Measurements from ENCODE around the gene TYMP. TPM values are rescaled to one million over a fixed set of nuclear protein-coding genes. Genes with fewer than 3 reads are reported as not detected.

Gene TYMP
- polyA plus RNA-seq, 4 donors: 1.1 to 3.0 (median 2.4) TPM

DNA sequence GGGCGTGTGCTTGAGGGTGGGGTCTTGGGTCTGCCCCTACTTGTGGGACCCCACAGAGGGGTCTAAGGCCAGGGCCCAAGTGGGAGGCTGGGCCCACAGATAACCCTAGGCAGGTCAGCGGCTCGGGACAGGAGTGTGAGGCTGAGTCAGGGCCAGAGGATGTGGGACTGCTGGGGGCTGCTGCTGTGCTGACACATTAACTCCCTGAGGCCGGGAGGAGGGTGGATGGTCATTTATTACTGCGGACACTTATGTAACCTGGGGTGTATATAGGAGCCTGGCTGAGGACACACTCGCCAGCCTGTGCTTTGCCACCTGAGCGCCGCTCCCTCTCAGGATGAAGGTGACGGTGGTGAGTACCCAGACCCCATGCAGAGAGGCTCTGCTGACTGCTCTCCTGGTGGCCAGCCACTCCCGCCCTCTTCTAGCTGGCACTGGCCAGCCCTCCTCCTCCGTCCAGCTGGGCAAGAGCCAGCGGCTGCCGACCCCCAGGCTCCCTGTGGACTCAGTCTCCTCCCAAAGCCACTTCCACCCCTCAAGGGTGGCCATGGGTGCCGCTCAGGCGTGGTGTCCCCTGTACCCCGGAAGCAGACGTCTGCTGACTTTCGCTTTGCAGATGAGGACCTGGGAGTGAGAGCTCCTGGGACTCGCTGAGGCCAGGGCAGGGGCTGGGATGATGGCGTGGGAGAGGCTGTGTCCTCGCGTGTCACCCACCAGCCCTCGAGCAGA is 43.1 kb downstream of the TYMP start, which contains the start of gene MIOX:
Gene MIOX, plus strand, starts transcription at position 299 of the 729 bp plus-strand sequence. Its CDS starts 39 bp downstream, at position 338.
- no peak for DNase-seq (ENCODE audit: low read depth in 4 of 4, low spot score in 2 of 4)

DNA sequence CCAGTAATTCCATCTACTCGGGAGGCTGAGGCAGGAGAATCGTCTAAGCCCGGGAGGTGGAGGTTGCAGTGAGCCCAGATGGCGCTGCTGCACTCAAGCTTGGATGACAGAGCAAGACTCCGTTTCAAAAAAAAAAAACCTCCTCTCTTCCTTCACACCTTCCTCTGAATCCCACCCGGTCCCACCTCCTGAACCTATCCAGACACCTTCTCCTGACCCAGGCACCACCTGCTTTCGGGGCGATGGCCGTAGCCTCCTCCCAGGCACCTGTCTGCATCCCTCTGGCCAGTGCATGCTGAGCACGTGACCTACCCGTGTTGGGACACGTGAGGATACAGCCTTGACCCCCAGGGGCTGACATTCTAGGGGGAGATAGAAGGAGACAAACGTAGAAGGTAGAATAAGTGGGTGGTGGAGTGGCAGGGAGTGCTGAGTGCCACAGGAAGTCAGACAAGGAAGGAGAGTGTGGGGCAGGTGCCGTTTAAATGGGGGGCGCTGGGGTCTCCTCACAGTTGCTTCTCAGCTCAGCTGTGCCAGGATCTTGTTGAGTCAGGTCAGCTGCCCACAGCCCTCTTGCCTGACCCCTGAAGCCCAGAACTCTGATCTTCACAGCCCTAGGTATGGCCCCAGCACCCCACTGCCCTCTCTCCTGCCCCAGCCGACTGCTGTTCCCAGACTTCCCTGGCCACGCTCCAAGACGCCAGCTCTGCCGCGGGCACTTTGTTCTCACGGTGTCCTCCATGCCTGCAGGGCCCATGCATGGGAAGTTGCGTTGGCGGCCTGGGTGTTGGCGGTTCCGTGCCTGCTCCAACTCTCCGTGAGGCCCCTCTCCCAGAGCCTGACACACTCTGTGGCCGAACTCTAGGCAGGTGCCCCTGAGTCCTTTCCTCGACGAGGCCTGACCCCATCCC is 44.3 kb downstream of the TYMP start:
- DNase-seq (ENCODE audit: low read depth in 4 of 4, low spot score in 2 of 4): no peak

DNA sequence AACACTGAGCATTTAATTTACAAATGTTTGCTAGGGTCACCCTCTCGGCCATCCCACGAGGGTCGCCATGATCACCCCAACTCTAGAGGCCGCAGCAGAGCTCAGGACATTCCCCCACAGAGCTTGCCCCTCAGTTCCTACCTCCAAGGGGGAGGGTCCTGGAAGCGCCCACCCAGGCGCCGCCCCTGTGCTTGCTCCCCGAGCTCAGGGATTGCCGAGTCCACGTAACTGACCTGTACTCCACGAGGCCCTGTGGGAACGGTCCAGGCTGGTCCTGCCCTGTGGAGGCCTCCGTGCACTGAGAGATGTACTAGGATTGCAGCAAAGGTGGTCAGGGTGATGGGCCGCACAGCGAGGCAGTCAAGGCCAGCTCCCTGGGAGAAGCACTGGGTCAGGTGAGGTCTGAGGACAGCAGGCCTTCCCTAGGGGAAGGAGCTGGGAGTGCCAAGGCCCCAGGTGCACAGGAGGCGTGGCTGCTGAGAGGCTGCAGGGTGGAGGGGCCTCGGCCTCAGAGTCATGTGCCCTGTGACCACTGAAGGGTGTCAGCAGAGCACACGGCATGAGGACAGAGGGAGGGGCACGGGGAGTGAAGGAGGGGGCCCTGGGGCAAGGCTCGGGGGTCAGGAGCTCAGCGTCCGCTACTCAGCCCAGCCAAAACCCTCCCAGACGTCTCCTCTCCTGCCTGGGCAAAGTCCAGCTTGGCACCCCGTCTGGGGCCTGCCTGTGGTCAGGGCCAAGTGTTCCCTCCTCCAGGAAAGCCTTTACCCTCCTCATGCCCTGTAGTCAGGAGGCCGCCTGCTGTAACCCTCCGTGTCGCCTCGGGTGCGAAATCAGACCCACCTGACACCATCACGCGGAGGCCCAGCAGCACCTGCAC is 45.6 kb downstream of the TYMP start:
- DNase-seq (ENCODE audit: low read depth in 4 of 4, low spot score in 2 of 4): no peak

DNA sequence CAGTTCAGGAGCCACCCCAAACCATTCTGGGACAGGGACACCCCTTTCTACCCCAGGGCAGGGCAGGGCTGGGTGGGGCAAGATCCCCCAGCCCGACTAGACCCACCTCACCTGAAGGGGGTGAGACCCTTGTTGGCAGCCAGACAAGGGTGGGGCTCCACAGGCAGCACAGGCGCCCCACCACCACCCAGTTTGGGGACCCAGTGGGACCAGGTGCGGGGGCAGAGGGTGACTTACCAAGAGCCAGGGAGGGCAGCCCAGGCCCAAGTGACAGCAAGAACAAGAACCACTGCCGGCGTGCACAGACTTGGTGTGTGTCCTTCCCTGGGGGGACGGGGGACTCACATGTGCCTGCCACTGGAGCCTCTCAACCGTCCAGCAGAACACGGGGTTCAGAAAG is 46.3 kb downstream of the TYMP start:
- no peak for DNase-seq (ENCODE audit: low read depth in 4 of 4, low spot score in 2 of 4)

DNA sequence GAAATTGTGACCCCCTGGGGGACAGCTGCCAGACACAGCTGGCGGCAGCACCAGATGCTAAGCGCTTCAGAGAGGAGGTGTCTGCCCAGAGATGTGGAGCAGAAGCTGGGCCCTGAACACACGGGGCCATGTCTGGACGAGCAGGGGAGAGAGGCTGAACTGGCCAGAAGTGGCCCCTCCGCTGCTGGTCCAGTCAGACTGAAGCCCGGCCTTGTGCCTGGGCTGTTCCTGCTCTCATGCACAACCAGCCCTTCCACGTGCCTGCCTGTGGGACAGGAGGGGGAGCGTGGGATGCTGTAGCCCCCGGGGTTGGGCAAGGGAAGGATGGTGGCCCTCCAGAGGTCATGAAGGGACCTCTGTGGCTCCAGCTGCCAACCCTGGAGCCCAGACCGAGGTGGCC is 46.7 kb downstream of the TYMP start:
- DNase-seq (ENCODE audit: low read depth in 4 of 4, low spot score in 2 of 4): no peak

DNA sequence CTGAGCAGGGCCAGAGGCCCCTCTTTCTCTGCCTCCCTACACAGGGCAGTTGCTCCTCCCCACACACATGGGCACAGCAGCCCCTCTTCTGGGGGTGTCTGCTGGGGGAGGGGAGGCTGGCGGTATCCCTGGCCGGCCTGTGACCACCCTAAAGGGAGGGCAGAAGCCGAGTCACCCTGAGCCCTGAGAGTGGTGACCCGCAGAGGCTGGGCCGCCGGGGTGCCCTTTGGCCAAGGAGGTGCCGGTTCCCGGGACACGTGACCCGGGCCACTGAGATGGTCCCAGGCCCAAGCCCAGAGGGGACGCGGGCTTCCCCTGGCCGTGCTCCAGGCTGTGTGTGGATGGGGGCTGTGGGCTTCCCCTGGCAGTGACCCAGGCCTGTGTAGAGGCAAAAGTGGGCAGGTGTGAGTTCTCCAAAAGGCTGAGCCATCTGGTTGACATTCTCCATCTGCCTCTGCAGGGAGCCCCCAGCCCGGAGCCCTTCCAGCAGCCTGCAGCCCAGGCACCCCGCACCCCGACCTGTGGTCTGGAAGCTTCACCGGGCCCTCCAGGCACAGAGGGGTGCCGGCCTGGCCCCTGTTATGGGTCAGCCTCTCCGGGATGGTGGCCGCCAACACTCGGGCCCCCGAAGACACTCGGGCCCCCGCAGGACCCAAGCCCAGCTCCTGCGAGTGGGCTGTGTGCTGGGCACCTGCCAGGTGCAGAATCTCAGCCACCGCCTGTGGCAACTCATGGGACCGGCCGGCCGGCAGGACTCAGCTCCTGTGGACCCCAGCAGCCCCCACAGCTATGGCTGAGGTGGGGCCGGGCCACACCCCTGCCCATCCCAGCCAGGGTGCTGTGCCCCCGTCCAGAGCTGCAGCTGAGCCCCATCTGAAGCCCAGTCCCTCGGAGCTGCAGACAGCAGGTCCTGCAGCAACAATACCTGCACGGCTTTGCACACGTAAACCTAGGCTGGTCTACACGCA is 47.4 kb downstream of the TYMP start:
- DNase-seq (ENCODE audit: low read depth in 4 of 4, low spot score in 2 of 4): no peak

DNA sequence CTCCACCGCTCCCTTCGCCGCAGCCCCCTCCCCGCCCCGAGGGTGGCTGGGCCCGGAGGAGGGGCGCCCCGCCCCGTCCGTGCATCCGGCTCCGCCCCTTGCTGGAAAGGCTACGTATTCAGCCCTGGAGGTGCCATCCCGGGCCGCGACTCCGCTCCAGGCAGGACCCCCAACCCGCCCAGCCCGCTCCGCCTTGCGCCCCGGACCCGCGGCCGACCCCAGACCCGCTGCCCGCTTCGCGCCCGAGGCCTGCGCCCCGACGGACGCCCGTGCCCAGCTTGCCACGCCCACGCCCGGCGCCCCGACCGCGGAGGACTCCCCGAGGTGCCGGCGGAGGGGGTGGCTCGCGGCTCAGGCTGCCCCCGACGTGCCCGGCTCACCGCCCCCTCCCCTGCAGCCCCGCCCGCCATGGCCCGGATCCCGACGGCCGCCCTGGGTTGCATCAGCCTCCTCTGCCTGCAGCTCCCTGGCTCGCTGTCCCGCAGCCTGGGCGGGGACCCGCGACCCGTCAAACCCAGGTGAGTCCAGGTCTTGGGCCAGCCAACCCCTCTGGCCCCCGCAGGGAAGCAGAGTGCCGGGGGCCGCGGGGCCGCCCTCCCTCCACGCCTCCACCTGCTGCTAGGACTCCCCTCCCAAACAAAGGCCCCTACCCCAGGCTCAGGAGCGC is 48.2 kb downstream of the TYMP start, which contains the start of gene ADM2:
Gene ADM2, plus strand, starts transcription at position 104 of the 667 bp plus-strand sequence. Its CDS starts 305 bp downstream, at position 409.
- no peak for DNase-seq (ENCODE audit: low read depth in 4 of 4, low spot score in 2 of 4)

DNA sequence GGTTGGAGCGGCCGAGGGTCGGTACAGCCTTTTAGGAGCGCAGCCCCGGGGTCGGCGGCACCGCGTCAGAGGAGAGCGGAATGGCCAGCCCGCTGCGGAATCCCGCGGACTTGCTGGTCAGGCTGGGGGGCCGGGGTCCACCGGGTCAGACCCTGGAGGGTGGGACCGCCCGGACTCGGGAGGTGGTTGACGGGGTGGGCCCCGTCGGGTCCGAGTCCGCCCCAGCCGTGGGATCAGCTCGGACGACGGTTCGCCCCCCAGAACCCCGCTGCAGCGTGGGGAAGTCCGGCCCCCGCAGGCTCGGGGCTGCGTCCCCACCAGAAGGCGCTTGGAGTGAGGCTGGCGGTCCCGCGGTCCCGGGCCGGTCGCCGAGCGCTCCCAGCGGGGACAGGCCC is 48.8 kb downstream of the TYMP start:
- DNase-seq (ENCODE audit: low read depth in 4 of 4, low spot score in 2 of 4): no peak

DNA sequence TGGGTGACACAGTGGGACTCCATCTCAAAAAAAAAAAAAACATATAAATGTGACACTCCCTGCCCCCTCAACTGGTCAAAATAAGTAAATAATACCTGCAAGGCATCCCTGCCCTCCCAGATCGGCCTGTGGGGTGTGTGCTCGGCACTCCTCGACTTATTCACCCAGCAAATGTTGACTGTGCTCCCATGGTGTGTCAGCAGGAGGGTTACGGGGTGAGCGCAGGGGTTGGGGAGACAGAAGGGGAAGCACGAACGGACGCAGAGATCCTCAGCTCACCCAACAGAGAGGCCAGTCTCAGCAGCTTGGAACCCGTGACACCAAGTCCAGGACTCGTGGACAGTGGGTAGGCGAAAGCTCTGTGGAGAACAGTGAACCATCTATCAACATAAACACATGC is 50.1 kb downstream of the TYMP start:
- DNase-seq (ENCODE audit: low read depth in 4 of 4, low spot score in 2 of 4): no peak

DNA sequence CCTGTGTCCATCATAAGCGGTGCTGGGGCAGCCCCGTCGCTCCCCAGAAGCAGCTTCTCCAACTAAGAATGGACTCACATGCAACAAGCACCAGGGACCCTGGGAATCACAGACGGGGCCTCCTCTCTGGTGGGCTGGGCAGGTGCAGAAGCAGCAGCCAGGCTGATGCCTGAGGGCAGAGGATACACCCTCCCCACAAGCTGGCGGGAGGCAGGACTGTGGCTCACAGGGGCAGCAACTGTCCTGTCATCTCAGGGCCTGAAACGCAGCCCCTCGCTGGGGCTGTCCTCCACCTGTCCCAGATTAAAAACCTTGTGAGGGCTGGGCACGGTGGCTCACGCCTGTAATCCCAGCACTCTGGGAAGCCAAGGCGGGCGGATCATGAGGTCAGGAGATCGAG is 51.9 kb downstream of the TYMP start:
- no peak for DNase-seq (ENCODE audit: low read depth in 4 of 4, low spot score in 2 of 4)

DNA sequence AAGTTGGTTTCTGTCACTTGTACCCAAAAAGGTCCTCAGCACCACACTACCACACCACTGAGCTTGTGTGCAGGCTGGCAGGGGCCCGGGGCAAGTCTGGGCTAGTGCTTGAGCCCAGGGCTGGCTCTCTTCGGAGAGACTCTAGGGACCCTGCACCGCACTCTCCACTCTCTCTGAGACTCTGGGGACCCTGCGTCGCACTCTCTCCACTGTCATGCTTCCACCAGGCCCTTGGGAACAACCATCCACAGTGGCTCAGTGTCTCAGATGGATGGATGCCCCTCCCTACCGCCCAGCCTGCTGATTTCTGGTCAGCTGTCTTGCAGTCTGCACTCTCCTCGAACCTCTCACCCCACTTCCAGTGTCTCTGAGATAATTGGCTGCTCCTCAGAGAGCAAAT is 52.9 kb downstream of the TYMP start:
- DNase-seq (ENCODE audit: low read depth in 4 of 4, low spot score in 2 of 4): no peak

Other genes starting within 250 kb of the TYMP start
- 100 to 1,000 TPM; 206 to 275 (median 234) TPM for gene PLXNB2, start 222.4 kb downstream of the TYMP start, polyA plus RNA-seq (ENCODE audit: insufficient read length in 4 of 4)
- 10 to 100 TPM; 10.1 to 19.9 (median 16.0) TPM for gene DENND6B, start 203.0 kb downstream of the TYMP start, polyA plus RNA-seq (ENCODE audit: insufficient read length in 4 of 4)
- 10 to 100 TPM; 33.0 to 61.1 (median 46.3) TPM for gene PPP6R2, start 186.7 kb downstream of the TYMP start, polyA plus RNA-seq (ENCODE audit: insufficient read length in 4 of 4)
- gene SBF1, start 55.0 kb downstream of the TYMP start, polyA plus RNA-seq (ENCODE audit: insufficient read length in 4 of 4): 10 to 100 TPM; 25.4 to 55.3 (median 43.4) TPM
- 1 to 10 TPM; 3.8 to 8.6 (median 5.5) TPM for gene ADM2, start 48.5 kb downstream of the TYMP start, polyA plus RNA-seq (ENCODE audit: insufficient read length in 4 of 4)
- 10 to 100 TPM in 3 of 4 donors, 1 to 10 TPM in 1; 3.6 to 18.2 (median 13.4) TPM for gene MIOX, start 43.2 kb downstream of the TYMP start, polyA plus RNA-seq (ENCODE audit: insufficient read length in 4 of 4)
- gene LMF2, start 22.3 kb downstream of the TYMP start, polyA plus RNA-seq (ENCODE audit: insufficient read length in 4 of 4): 10 to 100 TPM; 30.3 to 73.2 (median 55.4) TPM
- 10 to 100 TPM; 35.8 to 57.9 (median 53.3) TPM for gene NCAPH2, start 21.8 kb downstream of the TYMP start, polyA plus RNA-seq (ENCODE audit: insufficient read length in 4 of 4)
- 1 to 10 TPM in 2 of 4 donors, under 1 TPM in 1, not detected in 1; 0.57 to 5.1 (median 2.4) TPM for gene SCO2, start 4.4 kb downstream of the TYMP start, polyA plus RNA-seq (ENCODE audit: insufficient read length in 4 of 4)
- under 1 TPM; 0.07 to 0.39 (median 0.15) TPM for gene KLHDC7B, start 15.9 kb upstream of the TYMP start, polyA plus RNA-seq (ENCODE audit: insufficient read length in 4 of 4)
- under 1 TPM in 1 of 4 donors, not detected in 3; 0.43 TPM for gene SYCE3, start 32.9 kb upstream of the TYMP start, polyA plus RNA-seq (ENCODE audit: insufficient read length in 4 of 4)
- gene CPT1B, start 48.4 kb upstream of the TYMP start, polyA plus RNA-seq (ENCODE audit: insufficient read length in 4 of 4): 10 to 100 TPM in 3 of 4 donors, 1 to 10 TPM in 1; 9.8 to 18.5 (median 10.9) TPM
- gene CHKB, start 52.8 kb upstream of the TYMP start, polyA plus RNA-seq (ENCODE audit: insufficient read length in 4 of 4): 100 to 1,000 TPM in 1 of 4 donors, 10 to 100 TPM in 3; 66.8 to 105 (median 86.1) TPM
- gene MAPK8IP2, start 70.8 kb upstream of the TYMP start, polyA plus RNA-seq (ENCODE audit: insufficient read length in 4 of 4): under 1 TPM; 0.76 to 0.87 (median 0.79) TPM
- gene ARSA, start 98.1 kb upstream of the TYMP start, polyA plus RNA-seq (ENCODE audit: insufficient read length in 4 of 4): 10 to 100 TPM; 10.4 to 28.9 (median 19.5) TPM
- 10 to 100 TPM; 11.9 to 26.9 (median 19.6) TPM for gene SHANK3, start 142.8 kb upstream of the TYMP start, polyA plus RNA-seq (ENCODE audit: insufficient read length in 4 of 4)
- gene ACR, start 208.2 kb upstream of the TYMP start, polyA plus RNA-seq (ENCODE audit: insufficient read length in 4 of 4): under 1 TPM; 0.32 to 0.60 (median 0.52) TPM

Measured in left renal cortex interstitium (tissue), 4 donors.